Uterus (tissue), 4 donors: Measurements from ENCODE around the gene C1orf105. TPM values are rescaled to one million over a fixed set of nuclear protein-coding genes. Genes with fewer than 3 reads are reported as not detected.

Source experiments
- DNase-seq, 2 donors: peaks; one replicate each; pipeline ENCODE4 v3.0.0-alpha.2; 2019 to 2020
- H3K27ac ChIP-seq, 2 donors: fragments of 200-600 bp; sonication (generic); 1 replicate in 1 of 2; 2 replicates in 1 of 2; pipeline ENCODE4 v1.5.1; 2016 to 2018
- H3K27me3 ChIP-seq, 2 donors: fragments of 200-600 bp; sonication (generic); one replicate each; pipeline ENCODE4 v1.5.1; 2018 to 2019; ENCODE audit warnings: control low read depth in 1 of 2
- H3K36me3 ChIP-seq, 2 donors: fragments of 200-600 bp; sonication (generic); one replicate each; pipeline ENCODE4 v1.5.1; 2019; ENCODE audit warnings: control low read depth in 1 of 2
- H3K4me1 ChIP-seq, 2 donors: fragments of 200-600 bp; sonication (generic); one replicate each; pipeline ENCODE4 v1.5.1; 2018 to 2019; ENCODE audit warnings: control low read depth in 1 of 2
- H3K4me3 ChIP-seq, 2 donors: fragments of 200-600 bp; sonication (generic); 1 replicate in 1 of 2; 2 replicates in 1 of 2; pipeline ENCODE4 v1.5.1; 2018 to 2019; ENCODE audit warnings: mild to moderate bottlenecking in 1 of 2
- H3K9me3 ChIP-seq, 2 donors: fragments of 200-600 bp; sonication (generic); one replicate each; pipeline ENCODE4 v1.5.1; 2019; ENCODE audit warnings: control low read depth in 1 of 2
- POLR2A ChIP-seq, 2 donors: fragments of 450-650 bp; IDR thresholded peaks; one replicate each; pipeline ENCODE4 v1.6.1; 2016; ENCODE audit warnings: antibody characterized with exemption in 2 of 2, mild to moderate bottlenecking in 1 of 2, moderate library complexity in 1 of 2
- intact Hi-C: fragments of 100-400 bp; cut with DNase I; formaldehyde crosslinking; loops from one replicate; pipeline ENCODE4 v1.15.1; 2023; ENCODE audit warnings: low total_unique reads
- total RNA-seq, 4 donors: library from RNA; depleted of rRNA in 3 of 4; stranded (reverse); fragments of >200 nt in 3 of 4; gene quantifications; one replicate each; pipeline versions ENCODE4 v1.1.0 to v1.2.4, GENCODE V29; 2014 to 2023
- TF ChIP-seq, protein P1 (sequence below), 4 experiments: fragments of 200-600 bp in 2 of 4; fragments of 450-650 bp in 2 of 4; sonication (generic) in 2 of 4; IDR thresholded peaks; one replicate each; pipeline ENCODE4 v1.5.1; 2016 to 2019; ENCODE audit warnings: antibody characterized with exemption in 4 of 4, mild to moderate bottlenecking in 2 of 4, moderate library complexity in 1 of 4
- donor health status: DM: yes; HTN: yes; CAD: no.

C1orf105 gene
- total RNA-seq, 4 donors from 2014 or later, result not detected

DNA sequence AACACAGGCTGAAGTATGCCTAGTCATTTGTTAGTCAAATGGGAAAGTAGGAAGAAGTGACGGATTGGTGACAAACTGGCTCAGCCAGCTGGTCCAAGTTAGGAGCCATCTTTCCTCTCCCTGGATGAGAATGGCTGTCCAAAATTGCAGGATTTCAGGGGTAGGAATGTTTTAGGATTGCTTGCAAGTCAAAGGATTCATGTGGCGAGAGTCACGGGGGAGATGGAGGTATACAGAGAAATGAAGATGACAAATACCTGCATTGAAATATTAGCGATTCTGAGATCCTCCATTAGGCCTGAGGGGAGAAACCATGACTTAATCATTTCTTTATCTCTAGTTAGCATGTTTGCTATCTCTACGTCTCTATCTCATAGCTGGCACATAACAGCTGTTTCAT, 65.1 kb downstream of the C1orf105 start:
- Histone ChIP-seq H3K27ac (no peak overlapping the region), H3K4me1 (no peaks in the 10 kb centered on the region), H3K36me3 (no peaks in the 10 kb centered on the region), H3K27me3 (no peaks in the 10 kb centered on the region), H3K9me3 (no peaks in the 10 kb centered on the region), H3K4me3 (no peak overlapping the region)
- DNase-seq, result no peak
- TF ChIP-seq POLR2A (IDR thresholded peaks at IDR 0.05), result no peak
- TF ChIP-seq, protein P1, sequence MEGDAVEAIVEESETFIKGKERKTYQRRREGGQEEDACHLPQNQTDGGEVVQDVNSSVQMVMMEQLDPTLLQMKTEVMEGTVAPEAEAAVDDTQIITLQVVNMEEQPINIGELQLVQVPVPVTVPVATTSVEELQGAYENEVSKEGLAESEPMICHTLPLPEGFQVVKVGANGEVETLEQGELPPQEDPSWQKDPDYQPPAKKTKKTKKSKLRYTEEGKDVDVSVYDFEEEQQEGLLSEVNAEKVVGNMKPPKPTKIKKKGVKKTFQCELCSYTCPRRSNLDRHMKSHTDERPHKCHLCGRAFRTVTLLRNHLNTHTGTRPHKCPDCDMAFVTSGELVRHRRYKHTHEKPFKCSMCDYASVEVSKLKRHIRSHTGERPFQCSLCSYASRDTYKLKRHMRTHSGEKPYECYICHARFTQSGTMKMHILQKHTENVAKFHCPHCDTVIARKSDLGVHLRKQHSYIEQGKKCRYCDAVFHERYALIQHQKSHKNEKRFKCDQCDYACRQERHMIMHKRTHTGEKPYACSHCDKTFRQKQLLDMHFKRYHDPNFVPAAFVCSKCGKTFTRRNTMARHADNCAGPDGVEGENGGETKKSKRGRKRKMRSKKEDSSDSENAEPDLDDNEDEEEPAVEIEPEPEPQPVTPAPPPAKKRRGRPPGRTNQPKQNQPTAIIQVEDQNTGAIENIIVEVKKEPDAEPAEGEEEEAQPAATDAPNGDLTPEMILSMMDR (IDR thresholded peaks at IDR 0.05), result no peak
- intact Hi-C loops, result no loop called here

DNA sequence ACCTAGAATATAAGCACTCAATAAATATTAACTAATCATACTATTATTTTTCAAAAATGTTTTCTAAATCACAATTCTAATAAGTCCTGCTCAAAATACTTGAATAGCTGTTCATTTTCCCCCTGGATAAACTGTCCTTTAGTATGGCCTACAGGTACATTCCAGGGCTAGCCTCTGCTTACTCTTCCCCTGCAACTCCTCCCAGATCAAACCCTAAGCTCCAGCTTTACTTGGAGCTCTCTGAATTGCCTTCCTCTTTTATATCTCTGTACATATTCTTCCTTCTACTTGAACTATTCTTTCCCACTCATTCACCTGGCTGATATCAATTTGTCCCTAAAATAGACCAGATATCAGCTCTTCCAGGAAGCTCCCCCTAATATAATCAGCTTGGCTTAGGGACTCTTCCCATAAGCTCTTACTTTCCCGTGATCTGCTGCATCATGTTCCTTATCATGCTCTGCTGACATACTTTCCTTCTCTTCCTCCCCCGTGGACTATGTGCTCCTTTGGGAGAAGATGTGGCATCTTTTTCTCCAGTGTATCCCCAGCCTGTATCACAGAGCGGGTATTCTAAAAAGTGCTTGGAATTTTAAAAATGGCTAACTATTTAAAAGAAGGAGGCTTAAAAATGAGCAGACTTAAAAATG, 66.4 kb downstream of the C1orf105 start:
- H3K27ac ChIP-seq, result no peak overlapping the region
- H3K36me3 ChIP-seq, result no peaks in the 10 kb centered on the region
- no peaks in the 10 kb centered on the region for H3K27me3 ChIP-seq
- intact Hi-C loops, result no loop called here
- no peaks in the 10 kb centered on the region for H3K9me3 ChIP-seq
- no peaks in the 10 kb centered on the region for H3K4me1 ChIP-seq
- no peak for TF ChIP-seq POLR2A (IDR thresholded peaks at IDR 0.05)
- TF ChIP-seq, protein P1 (IDR thresholded peaks at IDR 0.05), result no peak
- no peak for DNase-seq
- H3K4me3 ChIP-seq, result no peak overlapping the region

DNA sequence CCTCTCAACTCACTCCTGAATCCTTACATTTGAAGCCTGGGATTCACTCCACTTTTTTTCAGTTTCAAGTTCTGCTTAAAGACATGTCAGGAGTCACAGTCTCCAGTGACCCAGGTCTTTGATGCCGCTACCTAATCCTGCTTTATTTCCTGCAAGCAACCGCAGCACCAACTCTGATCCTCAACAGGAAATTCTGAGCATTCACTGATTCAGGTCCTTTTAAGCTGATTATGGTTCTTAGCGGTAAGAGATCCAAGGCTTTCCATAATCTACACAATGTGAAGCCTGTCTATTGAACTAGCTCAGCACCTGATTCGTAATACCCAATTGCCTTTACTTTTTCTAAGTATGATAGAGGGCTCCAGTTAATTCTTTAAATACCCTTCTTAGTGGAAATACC, 67.1 kb downstream of the C1orf105 start:
- Histone ChIP-seq H3K27me3 (no peaks in the 10 kb centered on the region), H3K4me1 (no peaks in the 10 kb centered on the region), H3K27ac (no peak overlapping the region), H3K4me3 (no peak overlapping the region), H3K9me3 (no peaks in the 10 kb centered on the region), H3K36me3 (no peaks in the 10 kb centered on the region)
- intact Hi-C loops, result no loop called here
- no peak for DNase-seq
- TF ChIP-seq, protein P1 (IDR thresholded peaks at IDR 0.05), result no peak
- no peak for TF ChIP-seq POLR2A (IDR thresholded peaks at IDR 0.05)

DNA sequence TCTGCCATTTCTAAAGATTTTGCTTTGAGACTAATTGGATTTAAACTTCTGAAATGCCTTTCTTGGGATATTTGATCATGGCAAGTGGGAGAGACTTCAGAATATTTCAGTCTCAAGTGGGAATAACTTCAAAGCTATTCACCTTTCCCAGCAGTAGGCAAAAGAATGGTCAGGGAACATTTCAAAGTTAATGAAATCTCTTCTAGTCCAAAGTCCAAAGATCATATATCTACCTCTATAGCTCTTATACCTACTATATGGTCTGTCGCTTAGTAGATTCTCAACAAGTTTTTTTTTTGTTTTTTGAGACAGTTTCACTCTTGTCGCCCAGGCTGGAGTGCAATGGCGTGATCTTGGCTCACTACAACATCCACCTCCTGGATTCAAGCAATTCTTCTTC, 67.9 kb downstream of the C1orf105 start:
- intact Hi-C loops, result no loop called here
- no peak overlapping the region for H3K27ac ChIP-seq
- TF ChIP-seq, protein P1 (IDR thresholded peaks at IDR 0.05), result no peak
- TF ChIP-seq POLR2A (IDR thresholded peaks at IDR 0.05), result no peak
- no peaks in the 10 kb centered on the region for H3K9me3 ChIP-seq
- no peaks in the 10 kb centered on the region for H3K4me1 ChIP-seq
- H3K27me3 ChIP-seq, result no peaks in the 10 kb centered on the region
- no peak for DNase-seq
- H3K4me3 ChIP-seq, result no peak overlapping the region
- H3K36me3 ChIP-seq, result no peaks in the 10 kb centered on the region

DNA sequence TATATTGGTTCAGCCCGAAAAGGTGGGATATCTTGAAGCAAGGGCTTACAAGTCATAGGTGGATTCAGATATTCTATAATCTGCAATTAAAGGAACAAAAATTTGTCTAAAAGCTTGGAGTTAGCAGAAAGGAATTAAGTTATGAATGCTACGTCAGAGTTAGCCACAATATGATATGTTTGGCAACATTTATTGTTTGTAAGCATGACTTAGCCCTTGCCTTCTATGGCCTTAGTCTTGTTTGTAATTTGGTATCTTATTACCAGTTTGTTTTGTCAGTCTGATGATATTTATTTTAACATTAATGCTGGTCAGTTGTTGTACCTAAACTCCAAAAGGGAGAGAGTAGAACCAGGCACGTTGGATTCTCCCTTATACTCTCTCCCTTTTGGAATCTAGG, 69.4 kb downstream of the C1orf105 start:
- no peak overlapping the region for H3K4me3 ChIP-seq
- no peaks in the 10 kb centered on the region for H3K36me3 ChIP-seq
- H3K27ac ChIP-seq, result no peak overlapping the region
- TF ChIP-seq, protein P1 (IDR thresholded peaks at IDR 0.05), result no peak
- no peak for TF ChIP-seq POLR2A (IDR thresholded peaks at IDR 0.05)
- no peaks in the 10 kb centered on the region for H3K9me3 ChIP-seq
- no peak for DNase-seq
- H3K4me1 ChIP-seq, result no peaks in the 10 kb centered on the region
- H3K27me3 ChIP-seq, result no peaks in the 10 kb centered on the region
- intact Hi-C loops, result no loop called here
